IPS-15b (cell line): ENCODE results near the gene BPIFB2.

Experiments used
- H3K27me3 ChIP-seq: one replicate; pipeline ENCODE4 v1.6.1; 2013; ENCODE audit warnings: low read length; ENCODE audit not compliant: control insufficient read depth, insufficient read depth
- H3K36me3 ChIP-seq: one replicate; pipeline ENCODE4 v1.6.1; 2013; ENCODE audit warnings: low read length; ENCODE audit not compliant: control insufficient read depth, insufficient read depth
- H3K4me1 ChIP-seq: one replicate; pipeline ENCODE4 v1.6.1; 2013; ENCODE audit warnings: mild to moderate bottlenecking, low read length; ENCODE audit not compliant: control insufficient read depth, insufficient read depth
- H3K4me3 ChIP-seq: one replicate; pipeline ENCODE4 v1.5.1; 2013; ENCODE audit warnings: low read depth, low read length
- H3K9ac ChIP-seq: one replicate; pipeline ENCODE4 v1.6.1; 2013; ENCODE audit warnings: low read depth, mild to moderate bottlenecking, low read length
- H3K9me3 ChIP-seq: one replicate; pipeline ENCODE4 v1.6.1; 2013; ENCODE audit warnings: mild to moderate bottlenecking, low read length; ENCODE audit not compliant: control insufficient read depth, insufficient read depth

BPIFB2 gene

GRCh38 chr20:32980131-32980941, 27.2 kb upstream of the BPIFB2 start:
- Histone ChIP-seq H3K4me3 (no peak overlapping the region), H3K9me3 (no peaks in the 10 kb centered on the region), H3K4me1 (no peaks in the 10 kb centered on the region), H3K9ac (no peak overlapping the region), H3K36me3 (no peaks in the 10 kb centered on the region), H3K27me3 (no peaks in the 10 kb centered on the region)

GRCh38 chr20:32980990-32981389, 26.5 kb upstream of the BPIFB2 start:
- Histone ChIP-seq H3K27me3 (no peaks in the 10 kb centered on the region), H3K9ac (no peak overlapping the region), H3K9me3 (no peaks in the 10 kb centered on the region), H3K4me3 (no peak overlapping the region), H3K36me3 (no peaks in the 10 kb centered on the region), H3K4me1 (no peaks in the 10 kb centered on the region)

DNA sequence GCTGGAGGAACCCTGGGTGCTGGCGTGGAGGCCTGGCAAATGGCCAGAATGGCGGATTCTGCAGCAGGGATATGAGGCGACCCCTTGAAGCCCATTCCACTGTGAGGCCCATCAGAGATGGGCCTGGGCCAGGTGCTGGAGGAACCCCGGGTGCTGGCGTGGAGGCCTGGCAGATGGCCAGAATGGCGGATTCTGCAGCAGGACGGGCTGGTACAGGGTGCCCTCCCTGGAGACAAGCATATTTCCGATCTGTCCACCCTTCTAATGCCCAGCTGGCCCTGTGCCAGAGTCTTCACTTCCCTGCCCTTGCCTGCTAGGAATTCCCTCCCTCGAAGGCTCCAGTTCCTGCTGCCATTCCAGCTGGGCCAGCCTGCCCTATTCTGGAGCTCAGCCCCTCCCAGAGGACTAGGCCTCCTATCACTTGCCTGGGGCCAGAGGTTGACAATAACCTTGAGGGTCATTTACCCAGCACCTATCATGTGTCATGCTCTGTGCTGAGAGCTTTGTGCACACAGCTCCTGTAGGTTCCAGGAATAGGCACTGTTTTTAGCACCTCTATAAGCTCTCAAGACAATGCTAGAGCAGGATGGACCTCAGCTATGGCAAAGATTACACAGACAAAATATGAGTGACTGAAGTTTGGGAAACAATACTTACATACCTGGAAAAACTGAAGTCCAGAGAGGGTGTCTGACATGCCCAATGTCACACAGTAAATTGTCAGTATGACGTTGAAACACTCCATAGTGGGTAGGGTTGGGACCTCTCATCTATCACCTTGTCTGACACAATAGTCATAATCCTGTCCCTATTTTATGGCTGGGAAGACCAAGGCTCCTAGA, 24.7 kb upstream of the BPIFB2 start:
- Histone ChIP-seq H3K9me3 (no peaks in the 10 kb centered on the region), H3K4me1 (no peaks in the 10 kb centered on the region), H3K36me3 (no peaks in the 10 kb centered on the region), H3K4me3 (no peak overlapping the region), H3K9ac (no peak overlapping the region), H3K27me3 (no peaks in the 10 kb centered on the region)

DNA sequence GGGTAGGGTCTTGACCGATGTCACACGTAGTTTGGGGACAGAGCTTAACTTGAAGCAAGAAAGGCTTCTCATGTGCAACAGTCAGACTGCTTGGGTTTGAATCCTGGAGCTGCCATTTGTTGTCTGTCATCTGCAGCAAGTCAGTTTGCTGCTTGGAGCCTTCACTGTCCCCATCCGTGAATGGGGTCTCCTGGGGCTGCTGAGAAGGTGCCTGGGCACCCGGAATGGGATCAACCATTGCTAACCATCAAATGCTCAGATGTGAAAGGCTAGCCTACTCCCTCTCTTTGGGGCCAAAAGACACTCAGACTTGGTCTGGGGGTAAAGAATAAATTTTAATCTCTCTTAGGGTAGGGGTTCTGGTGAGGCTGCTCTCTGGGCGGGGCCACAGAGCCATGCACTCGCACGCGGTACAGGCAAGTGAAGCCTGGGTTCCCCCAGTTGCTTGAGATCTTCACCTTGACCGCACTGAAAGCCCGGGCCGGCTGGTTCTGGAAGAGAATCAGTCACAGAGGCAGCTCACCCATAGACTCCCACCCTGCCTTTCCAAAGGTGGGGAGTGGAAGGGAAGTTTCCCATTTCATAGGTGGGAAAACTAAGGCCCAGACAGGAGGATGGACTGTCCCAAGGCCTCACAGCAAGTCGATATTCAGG, 23.9 kb upstream of the BPIFB2 start:
- no peaks in the 10 kb centered on the region for H3K27me3 ChIP-seq
- no peaks in the 10 kb centered on the region for H3K36me3 ChIP-seq
- H3K4me3 ChIP-seq = no peak overlapping the region
- H3K9me3 ChIP-seq = no peaks in the 10 kb centered on the region
- no peaks in the 10 kb centered on the region for H3K4me1 ChIP-seq
- no peak overlapping the region for H3K9ac ChIP-seq

GRCh38 chr20:32984196-32984595, 23.3 kb upstream of the BPIFB2 start:
- Histone ChIP-seq H3K9me3 (no peaks in the 10 kb centered on the region), H3K27me3 (no peaks in the 10 kb centered on the region), H3K4me3 (no peak overlapping the region), H3K4me1 (no peaks in the 10 kb centered on the region), H3K9ac (no peak overlapping the region), H3K36me3 (no peaks in the 10 kb centered on the region)

DNA sequence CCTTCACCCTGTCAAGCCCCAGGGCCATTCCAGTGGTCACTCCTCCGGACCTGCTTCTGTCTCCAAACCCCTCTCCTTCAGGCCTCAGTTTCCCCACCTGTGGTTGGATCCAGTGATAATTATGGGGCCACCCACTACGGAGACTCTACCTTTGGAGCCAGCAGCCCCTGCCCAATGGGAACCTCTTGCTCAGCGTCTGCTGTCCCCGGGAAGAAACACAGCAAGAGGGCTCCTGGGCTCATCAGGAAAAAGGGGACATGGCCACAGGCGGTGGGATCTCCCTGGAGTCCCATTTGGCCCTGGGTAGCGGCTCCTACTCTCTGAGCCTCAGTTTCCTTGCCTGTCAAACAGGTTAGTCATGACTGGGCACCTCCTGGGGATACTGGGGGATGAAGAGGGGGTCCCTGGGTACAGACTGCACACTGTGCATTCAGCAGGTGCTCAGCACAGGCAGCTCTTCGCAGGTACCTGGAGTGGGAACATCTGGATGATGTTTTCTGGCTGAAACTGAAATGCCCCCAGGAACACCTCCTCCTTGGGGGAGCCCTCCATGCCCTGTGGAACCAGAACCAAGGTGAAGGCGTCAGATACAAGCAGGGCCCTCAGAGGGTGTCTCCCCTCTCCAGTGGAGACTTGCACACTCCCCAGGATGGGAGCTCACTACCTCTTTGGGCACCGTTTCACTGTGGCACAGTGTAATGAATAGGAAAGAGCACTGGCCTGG, 22.7 kb upstream of the BPIFB2 start:
- Histone ChIP-seq H3K27me3 (no peaks in the 10 kb centered on the region), H3K36me3 (no peaks in the 10 kb centered on the region), H3K4me3 (no peak overlapping the region), H3K9ac (no peak overlapping the region), H3K4me1 (no peaks in the 10 kb centered on the region), H3K9me3 (no peaks in the 10 kb centered on the region)

GRCh38 chr20:32985596-32985995, 21.9 kb upstream of the BPIFB2 start:
- Histone ChIP-seq H3K36me3 (no peaks in the 10 kb centered on the region), H3K9ac (no peak overlapping the region), H3K4me3 (no peak overlapping the region), H3K4me1 (no peaks in the 10 kb centered on the region), H3K9me3 (no peaks in the 10 kb centered on the region), H3K27me3 (no peaks in the 10 kb centered on the region)

- H3K27me3 ChIP-seq = no peaks in the 10 kb centered on the region
- H3K9ac ChIP-seq = no peak overlapping the region
- H3K36me3 ChIP-seq = no peaks in the 10 kb centered on the region
- H3K9me3 ChIP-seq = no peaks in the 10 kb centered on the region
- H3K4me1 ChIP-seq = no peaks in the 10 kb centered on the region
- H3K4me3 ChIP-seq = no peak overlapping the region
Measured at GRCh38 chr20:32986331-32986966, 21.1 kb upstream of the BPIFB2 start.

DNA sequence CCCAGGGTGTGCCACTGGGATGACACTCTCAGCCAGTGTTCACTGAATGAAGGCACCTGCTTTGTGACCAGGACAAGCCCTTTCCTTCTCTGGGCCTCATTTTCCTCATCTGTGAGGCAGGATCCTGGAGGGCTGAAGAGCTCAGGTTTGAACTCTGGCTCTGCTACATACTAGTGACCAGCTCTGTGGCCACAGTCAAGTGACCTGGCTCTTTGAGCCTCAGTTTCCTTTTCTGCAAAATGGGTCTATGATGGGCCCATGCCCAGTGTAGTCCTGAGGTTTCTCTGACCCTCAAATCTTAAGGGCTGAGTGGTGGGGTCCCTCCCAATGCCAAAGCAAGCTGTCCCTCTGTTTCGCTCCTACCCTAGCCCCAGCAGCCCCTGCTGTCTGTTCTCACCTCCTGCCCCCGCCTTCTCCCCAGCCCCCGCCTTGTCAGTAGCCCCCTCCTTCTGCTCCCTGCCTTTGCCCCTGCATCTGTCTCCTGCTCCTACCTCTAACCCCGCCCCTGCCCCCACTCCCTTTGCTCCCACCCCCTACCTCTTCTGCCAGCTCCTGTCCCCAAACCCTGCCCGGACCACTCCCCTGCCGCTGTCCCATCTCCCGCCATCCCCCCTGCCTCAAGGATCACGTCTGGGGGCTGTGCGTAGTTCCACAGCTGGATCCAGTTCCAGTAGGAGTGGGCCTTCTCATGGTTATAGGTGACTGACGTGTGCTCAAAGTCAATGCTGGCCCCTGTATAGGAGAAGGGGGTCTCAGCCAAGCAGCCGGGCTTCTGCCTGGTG, 20.3 kb upstream of the BPIFB2 start:
- H3K27me3 ChIP-seq = no peaks in the 10 kb centered on the region
- H3K4me3 ChIP-seq = no peak overlapping the region
- H3K36me3 ChIP-seq = no peaks in the 10 kb centered on the region
- H3K9ac ChIP-seq = no peak overlapping the region
- H3K9me3 ChIP-seq = no peaks in the 10 kb centered on the region
- H3K4me1 ChIP-seq = no peaks in the 10 kb centered on the region

DNA sequence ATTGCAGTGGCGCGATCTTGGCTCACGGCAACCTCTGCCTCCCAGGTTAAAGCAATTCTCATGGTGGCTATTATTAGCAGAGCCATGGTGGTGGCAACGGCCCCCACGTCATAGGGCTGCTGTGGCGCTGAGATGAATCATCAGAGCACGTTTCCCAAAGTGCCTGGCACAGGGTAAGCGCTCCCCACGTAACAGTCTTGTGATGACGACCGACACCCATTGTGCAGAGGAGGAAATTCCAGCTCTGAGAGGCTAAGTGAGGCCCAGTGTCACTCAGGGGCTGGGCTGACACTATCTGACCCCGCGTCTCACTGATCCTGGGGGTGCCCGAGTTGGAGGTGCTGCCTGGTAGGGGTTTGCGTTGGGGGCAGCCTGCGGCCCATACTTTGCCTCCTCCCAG, 19.5 kb upstream of the BPIFB2 start:
- Histone ChIP-seq H3K27me3 (no peaks in the 10 kb centered on the region), H3K4me1 (no peaks in the 10 kb centered on the region), H3K9me3 (no peaks in the 10 kb centered on the region), H3K9ac (no peak overlapping the region), H3K36me3 (no peaks in the 10 kb centered on the region), H3K4me3 (no peak overlapping the region)
